ENCODE results near the gene S100A1.

Gene S100A1

DNA sequence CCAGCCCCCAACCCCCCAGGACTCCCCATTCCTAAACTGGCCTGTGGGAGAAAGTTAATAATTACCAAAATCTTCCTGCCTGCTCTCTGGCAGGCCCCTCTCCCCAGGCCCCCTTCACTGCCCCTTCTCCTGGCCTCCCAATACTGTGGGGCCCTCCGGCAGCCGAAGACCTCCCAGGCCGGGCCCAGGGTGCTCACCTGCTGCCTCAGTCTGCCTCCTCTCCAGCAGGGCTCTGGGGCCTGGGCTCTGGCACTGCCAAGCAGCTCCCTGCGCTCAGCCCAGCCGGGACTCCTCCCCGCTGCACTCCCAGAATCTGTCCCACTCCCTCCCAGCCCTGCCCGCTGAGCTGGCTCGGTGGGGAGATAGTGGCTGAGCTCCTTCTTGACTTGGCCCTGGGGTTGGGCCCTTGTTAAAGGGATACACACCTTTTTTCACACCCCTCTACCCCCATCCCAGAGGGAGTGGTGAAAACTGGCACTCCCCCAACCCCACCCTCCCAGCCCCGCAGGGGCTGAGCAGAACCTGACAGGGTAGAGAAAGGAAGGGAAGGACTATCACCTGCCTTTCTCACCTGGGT, 15.4 kb upstream of the S100A1 start, which contains the start of gene S100A16:
Gene S100A16, minus strand, starts transcription at position 383 of the 577 bp plus-strand sequence. CDS start 4,986 bp downstream, outside the sequence.
- no peaks in the 10 kb centered on the region for H4K20me1 ChIP-seq (ENCODE audit: control insufficient read depth, insufficient read depth, low read depth, low read length)
- H3K4me1 ChIP-seq (ENCODE audit: control insufficient read depth, low read length) = peaks cover 4% of the 10 kb centered on the region
- TF ChIP-seq, protein P1, sequence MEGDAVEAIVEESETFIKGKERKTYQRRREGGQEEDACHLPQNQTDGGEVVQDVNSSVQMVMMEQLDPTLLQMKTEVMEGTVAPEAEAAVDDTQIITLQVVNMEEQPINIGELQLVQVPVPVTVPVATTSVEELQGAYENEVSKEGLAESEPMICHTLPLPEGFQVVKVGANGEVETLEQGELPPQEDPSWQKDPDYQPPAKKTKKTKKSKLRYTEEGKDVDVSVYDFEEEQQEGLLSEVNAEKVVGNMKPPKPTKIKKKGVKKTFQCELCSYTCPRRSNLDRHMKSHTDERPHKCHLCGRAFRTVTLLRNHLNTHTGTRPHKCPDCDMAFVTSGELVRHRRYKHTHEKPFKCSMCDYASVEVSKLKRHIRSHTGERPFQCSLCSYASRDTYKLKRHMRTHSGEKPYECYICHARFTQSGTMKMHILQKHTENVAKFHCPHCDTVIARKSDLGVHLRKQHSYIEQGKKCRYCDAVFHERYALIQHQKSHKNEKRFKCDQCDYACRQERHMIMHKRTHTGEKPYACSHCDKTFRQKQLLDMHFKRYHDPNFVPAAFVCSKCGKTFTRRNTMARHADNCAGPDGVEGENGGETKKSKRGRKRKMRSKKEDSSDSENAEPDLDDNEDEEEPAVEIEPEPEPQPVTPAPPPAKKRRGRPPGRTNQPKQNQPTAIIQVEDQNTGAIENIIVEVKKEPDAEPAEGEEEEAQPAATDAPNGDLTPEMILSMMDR (IDR thresholded peaks at IDR 0.05; ENCODE audit: low read depth, low read length, poor library complexity, severe bottlenecking) = no peak
- TF ChIP-seq EZH2phosphoT487 (IDR thresholded peaks at IDR 0.05; ENCODE audit: borderline replicate concordance, low read length) = no peak
- no peaks in the 10 kb centered on the region for H3F3A ChIP-seq (ENCODE audit: control insufficient read depth, insufficient read depth)
- H3K27ac ChIP-seq (ENCODE audit: low read depth, low read length) = no peak within 1 kb of the TSS
- H3K36me3 ChIP-seq (ENCODE audit: control insufficient read depth, low read length) = 0 out of 2 replicates have a peak, but pooled peaks cover 1% of the 10 kb centered on the region
- no peaks in the 10 kb centered on the region for H3K27me3 ChIP-seq (ENCODE audit: control insufficient read depth, low read length)
- no peaks in the 10 kb centered on the region for H3K79me2 ChIP-seq (ENCODE audit: control insufficient read depth, low read length)
- no peaks in the 10 kb centered on the region for H3K9me2 ChIP-seq (replicated peaks; ENCODE audit: control insufficient read depth, low read length)
- H3K9me3 ChIP-seq (ENCODE audit: control insufficient read depth, insufficient read depth, low read length) = no peaks in the 10 kb centered on the region
- H3K4me3 ChIP-seq (ENCODE audit: low read length) = no peak within 1 kb of the TSS
- no peak within 1 kb of the TSS for H3K4me2 ChIP-seq (ENCODE audit: low read length)

DNA sequence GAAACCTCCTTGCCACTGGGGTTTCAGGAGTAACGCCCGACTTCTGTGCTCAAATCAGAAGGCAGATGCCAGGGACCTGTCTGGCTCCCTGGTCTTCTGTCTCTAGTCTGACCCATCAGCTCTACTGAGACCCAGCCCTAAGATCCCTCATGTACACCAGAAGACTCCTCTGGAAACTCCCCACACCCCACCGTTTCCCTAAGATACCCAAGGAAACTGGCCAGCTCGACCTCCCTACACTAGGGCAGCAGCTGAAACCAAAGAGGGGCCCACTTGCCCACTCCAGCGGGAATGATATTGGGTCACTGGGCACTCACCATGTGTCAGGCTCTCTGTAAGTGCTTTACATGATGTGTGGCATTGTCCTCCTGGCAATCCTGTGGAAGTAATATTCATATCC, 14.8 kb upstream of the S100A1 start:
- H3K27ac ChIP-seq (ENCODE audit: low read depth, low read length) = no peak overlapping the region
- H3K4me3 ChIP-seq (ENCODE audit: low read length) = no peak overlapping the region
- H3K36me3 ChIP-seq (ENCODE audit: control insufficient read depth, low read length) = 0 out of 2 replicates have a peak, but pooled peaks cover 3% of the 10 kb centered on the region
- peaks cover 6% of the 10 kb centered on the region for H3K4me1 ChIP-seq (ENCODE audit: control insufficient read depth, low read length)
- H3K79me2 ChIP-seq (ENCODE audit: control insufficient read depth, low read length) = no peaks in the 10 kb centered on the region
- no peaks in the 10 kb centered on the region for H4K20me1 ChIP-seq (ENCODE audit: control insufficient read depth, insufficient read depth, low read depth, low read length)
- TF ChIP-seq, protein P1 (IDR thresholded peaks at IDR 0.05; ENCODE audit: low read depth, low read length, poor library complexity, severe bottlenecking) = no peak
- no peak for TF ChIP-seq EZH2phosphoT487 (IDR thresholded peaks at IDR 0.05; ENCODE audit: borderline replicate concordance, low read length)
- no peaks in the 10 kb centered on the region for H3K9me2 ChIP-seq (replicated peaks; ENCODE audit: control insufficient read depth, low read length)
- H3K9me3 ChIP-seq (ENCODE audit: control insufficient read depth, insufficient read depth, low read length) = no peaks in the 10 kb centered on the region
- no peaks in the 10 kb centered on the region for H3F3A ChIP-seq (ENCODE audit: control insufficient read depth, insufficient read depth)
- H3K4me2 ChIP-seq (ENCODE audit: low read length) = no peak overlapping the region
- H3K27me3 ChIP-seq (ENCODE audit: control insufficient read depth, low read length) = no peaks in the 10 kb centered on the region

DNA sequence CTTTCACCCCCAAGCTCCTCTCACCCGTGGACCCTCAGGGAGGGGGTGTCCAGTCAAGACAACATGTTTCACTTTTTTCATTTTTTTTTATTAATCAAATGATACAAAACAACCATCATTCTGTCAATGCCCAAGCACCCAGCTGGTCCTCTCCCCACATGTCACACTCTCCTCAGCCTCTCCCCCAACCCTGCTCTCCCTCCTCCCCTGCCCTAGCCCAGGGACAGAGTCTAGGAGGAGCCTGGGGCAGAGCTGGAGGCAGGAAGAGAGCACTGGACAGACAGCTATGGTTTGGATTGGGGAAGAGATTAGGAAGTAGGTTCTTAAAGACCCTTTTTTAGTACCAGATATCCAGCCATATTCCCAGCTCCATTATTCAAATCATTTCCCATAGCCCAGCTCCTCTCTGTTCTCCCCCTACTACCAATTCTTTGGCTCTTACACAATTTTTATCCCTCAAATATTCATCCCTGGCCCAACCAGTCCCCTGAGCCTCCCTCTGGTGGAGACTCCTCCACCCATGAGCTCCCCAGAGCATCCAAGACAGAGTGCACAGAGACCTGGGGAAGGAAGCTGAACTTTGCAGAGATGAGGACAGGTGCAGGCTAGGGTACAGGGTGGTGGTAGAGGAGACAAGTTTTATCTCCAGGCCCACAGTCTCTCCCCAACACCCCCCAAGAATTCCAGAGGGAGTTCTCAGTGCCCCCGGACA, 13.9 kb upstream of the S100A1 start:
- no peaks in the 10 kb centered on the region for H3K27me3 ChIP-seq (ENCODE audit: control insufficient read depth, low read length)
- H3K9me2 ChIP-seq (replicated peaks; ENCODE audit: control insufficient read depth, low read length) = no peaks in the 10 kb centered on the region
- H3K27ac ChIP-seq (ENCODE audit: low read depth, low read length) = no peak overlapping the region
- H3K79me2 ChIP-seq (ENCODE audit: control insufficient read depth, low read length) = no peaks in the 10 kb centered on the region
- no peaks in the 10 kb centered on the region for H3F3A ChIP-seq (ENCODE audit: control insufficient read depth, insufficient read depth)
- H3K4me2 ChIP-seq (ENCODE audit: low read length) = no peak overlapping the region
- no peaks in the 10 kb centered on the region for H4K20me1 ChIP-seq (ENCODE audit: control insufficient read depth, insufficient read depth, low read depth, low read length)
- peaks cover 10% of the 10 kb centered on the region for H3K36me3 ChIP-seq (ENCODE audit: control insufficient read depth, low read length)
- peaks cover 6% of the 10 kb centered on the region for H3K4me1 ChIP-seq (ENCODE audit: control insufficient read depth, low read length)
- TF ChIP-seq, protein P1 (IDR thresholded peaks at IDR 0.05; ENCODE audit: low read depth, low read length, poor library complexity, severe bottlenecking) = no peak
- TF ChIP-seq EZH2phosphoT487 (IDR thresholded peaks at IDR 0.05; ENCODE audit: borderline replicate concordance, low read length) = no peak
- H3K9me3 ChIP-seq (ENCODE audit: control insufficient read depth, insufficient read depth, low read length) = no peaks in the 10 kb centered on the region
- no peak overlapping the region for H3K4me3 ChIP-seq (ENCODE audit: low read length)
